Sigmoid colon (tissue), 7 donors: ENCODE data around the gene GPRC6A. TPM values are rescaled to one million over a fixed set of nuclear protein-coding genes. Genes with fewer than 3 reads are reported as not detected.
A peak's percentile ranks its signal among the peaks of the same experiment; 100 is the strongest.

Experiments used
- DNase-seq: peaks from one replicate; pipeline ENCODE4 v3.0.0-alpha.2; 2019
- H3K27ac ChIP-seq, 4 donors: fragments of 200-600 bp; sonication (generic); one replicate each; pipeline ENCODE4 v1.5.1; 2016 to 2019; ENCODE audit warnings: mild to moderate bottlenecking in 1 of 4
- H3K27me3 ChIP-seq, 3 donors: fragments of 200-600 bp; sonication (generic); one replicate each; pipeline ENCODE4 v1.5.1; 2019; ENCODE audit warnings: mild to moderate bottlenecking in 1 of 3
- H3K36me3 ChIP-seq, 4 donors: fragments of 200-600 bp; sonication (generic); one replicate each; pipeline ENCODE4 v1.5.1; 2016 to 2019
- H3K4me1 ChIP-seq, 4 donors: fragments of 200-600 bp; sonication (generic); one replicate each; pipeline ENCODE4 v1.5.1; 2017 to 2019
- H3K4me3 ChIP-seq, 4 donors: fragments of 200-600 bp; sonication (generic); one replicate each; pipeline ENCODE4 v1.5.1; 2017 to 2019; ENCODE audit warnings: mild to moderate bottlenecking in 2 of 4, moderate library complexity in 1 of 4
- H3K9me3 ChIP-seq, 4 donors: fragments of 200-600 bp in 3 of 4; sonication (generic) in 3 of 4; one replicate each; pipeline versions ENCODE4 v1.5.1 to v1.6.1; 2013 to 2019
- CTCF ChIP-seq, 4 experiments: fragments of 450-650 bp in 3 of 4; fragments of 200-600 bp in 1 of 4; IDR thresholded peaks; one replicate each; pipeline ENCODE4 v1.5.1; 2016 to 2019; ENCODE audit warnings: antibody characterized with exemption in 4 of 4, mild to moderate bottlenecking in 3 of 4, moderate library complexity in 2 of 4
- EP300 ChIP-seq, 4 donors: sonication (generic); formaldehyde crosslinking; IDR thresholded peaks; one replicate each; pipeline ENCODE4 v1.6.1; 2017; ENCODE audit warnings: antibody characterized with exemption in 4 of 4
- POLR2A ChIP-seq, 2 donors: fragments of 450-650 bp; IDR thresholded peaks; one replicate each; pipeline ENCODE4 v1.6.1; 2016; ENCODE audit warnings: antibody characterized with exemption in 2 of 2, mild to moderate bottlenecking in 2 of 2, moderate library complexity in 2 of 2
- POLR2AphosphoS5 ChIP-seq, 4 donors: sonication (generic); formaldehyde crosslinking; IDR thresholded peaks; one replicate each; pipeline ENCODE4 v1.6.1; 2017; ENCODE audit warnings: antibody characterized with exemption in 4 of 4
- WGBS, 2 donors: extraction: QIAGEN DNeasy Blood & Tissue Kit; methylation state at CpG; one replicate each; pipeline ENCODE4 v1.1.7; 2013; 5-methylcytosine and 5-hydroxymethylcytosine counted together
- intact Hi-C: fragments of 100-400 bp; cut with DNase I; formaldehyde crosslinking; loops from one replicate; pipeline ENCODE4 v1.15.1; 2023
- polyA plus RNA-seq, 3 donors: library from polyadenylated mRNA; stranded (reverse); fragments of 200-250 nt; gene quantifications; one replicate each; pipeline ENCODE4 v1.2.3, GENCODE V29; 2013
- total RNA-seq, 4 donors: library from RNA; depleted of rRNA; stranded (reverse); fragments of >200 nt; gene quantifications; one replicate each; pipeline ENCODE4 v1.1.0, GENCODE V29; 2016
- donor health status: healthy with polysubstance abuse.
- donor health status: Bipolar disorder and iron deficiency.
- donor health status: healthy.

GPRC6A gene
- total and polyA plus RNA-seq, 7 donors, result not detected

GRCh38 chr6:116766506-116767176 is 62.2 kb downstream of the GPRC6A start:
- Histone ChIP-seq H3K9me3 (no peaks in the 10 kb centered on the region), H3K27ac (no peak overlapping the region), H3K27me3 (peaks cover 11 to 36% (median 17%) of the 10 kb centered on the region in 3 donors), H3K4me1 (peaks cover 0 to 16% (median 12%) of the 10 kb centered on the region in 4 donors), H3K4me3 (no peak overlapping the region), H3K36me3 (no peaks in the 10 kb centered on the region)
- no peak for DNase-seq
- TF ChIP-seq POLR2AphosphoS5 (IDR thresholded peaks at IDR 0.05) (no peak), CTCF (IDR thresholded peaks at IDR 0.05) (no peak), POLR2A (IDR thresholded peaks at IDR 0.05) (no peak), EP300 (IDR thresholded peaks at IDR 0.05) (no peak)
- 72 to 79% methylated on average over 5 of the region's 5 CpGs for WGBS, 2 donors
- intact Hi-C loops, result no loop called here

GRCh38 chr6:116764961-116765841 is 63.7 kb downstream of the GPRC6A start, which contains the start of gene FAM162B:
FAM162B (minus strand) TSS chr6:116765719; CDS start chr6:116765576, 143 bp downstream.
- H3K9me3 ChIP-seq, result no peaks in the 10 kb centered on the region
- peak within 1 kb of the TSS; percentile 15 to 55 (median 22) for H3K27ac ChIP-seq
- H3K36me3 ChIP-seq, result no peaks in the 10 kb centered on the region
- TF ChIP-seq EP300 (IDR thresholded peaks at IDR 0.05), result no peak
- no peak for TF ChIP-seq CTCF (IDR thresholded peaks at IDR 0.05)
- no peak for TF ChIP-seq POLR2A (IDR thresholded peaks at IDR 0.05)
- no peak for TF ChIP-seq POLR2AphosphoS5 (IDR thresholded peaks at IDR 0.05)
- WGBS, 2 donors, result 2 to 4% methylated on average over 89 of the region's 89 CpGs
- H3K4me1 ChIP-seq, result peaks cover 0 to 16% (median 12%) of the 10 kb centered on the region in 4 donors
- H3K27me3 ChIP-seq, result peaks cover 11 to 36% (median 17%) of the 10 kb centered on the region in 3 donors
- DNase-seq, result peak; percentile 67
- H3K4me3 ChIP-seq, result peak within 1 kb of the TSS; percentile 36 to 54 (median 50)
- intact Hi-C loops, result no loop called here

- H3K9me3 ChIP-seq, result no peaks in the 10 kb centered on the region
- DNase-seq, result no peak
- intact Hi-C loops, result no loop called here
- peaks cover 11 to 36% (median 17%) of the 10 kb centered on the region in 3 donors for H3K27me3 ChIP-seq
- H3K4me1 ChIP-seq, result peaks cover 0 to 16% (median 12%) of the 10 kb centered on the region in 4 donors
- 35 to 50% methylated on average over 19 of the region's 19 CpGs for WGBS, 2 donors
- no peaks in the 10 kb centered on the region for H3K36me3 ChIP-seq
- peak overlapping the region in 1 of 4 donors; percentile 11 for H3K27ac ChIP-seq
- TF ChIP-seq CTCF (IDR thresholded peaks at IDR 0.05), result no peak
- no peak for TF ChIP-seq POLR2AphosphoS5 (IDR thresholded peaks at IDR 0.05)
- TF ChIP-seq EP300 (IDR thresholded peaks at IDR 0.05), result no peak
- no peak for TF ChIP-seq POLR2A (IDR thresholded peaks at IDR 0.05)
- peak overlapping the region; percentile 36 to 54 (median 50) for H3K4me3 ChIP-seq
Measured at GRCh38 chr6:116764629-116764960, 64.3 kb downstream of the GPRC6A start.

- H3K4me1 ChIP-seq, result peaks cover 0 to 16% (median 12%) of the 10 kb centered on the region in 4 donors
- no peaks in the 10 kb centered on the region for H3K36me3 ChIP-seq
- peaks cover 11 to 34% (median 17%) of the 10 kb centered on the region in 3 donors for H3K27me3 ChIP-seq
- H3K4me3 ChIP-seq, result peak overlapping the region in 3 of 4 donors; percentile 47 to 54 (median 53)
- TF ChIP-seq CTCF (IDR thresholded peaks at IDR 0.05) (no peak), POLR2AphosphoS5 (IDR thresholded peaks at IDR 0.05) (no peak), EP300 (IDR thresholded peaks at IDR 0.05) (no peak), POLR2A (IDR thresholded peaks at IDR 0.05) (no peak)
- 85 to 87% methylated on average over 11 of the region's 11 CpGs for WGBS, 2 donors
- no peaks in the 10 kb centered on the region for H3K9me3 ChIP-seq
- H3K27ac ChIP-seq, result no peak overlapping the region
- intact Hi-C loops, result no loop called here
- no peak for DNase-seq
Measured at GRCh38 chr6:116763906-116764628, 64.8 kb downstream of the GPRC6A start.
